Thyroid gland (tissue), 4 donors: ENCODE measurements around the gene TBX18. TPM values are rescaled to one million over a fixed set of nuclear protein-coding genes. Genes with fewer than 3 reads are reported as not detected.

Experiments used
- DNase-seq, 2 donors: peaks; one replicate each; pipeline ENCODE4 v3.0.0-alpha.2; 2019
- H3K27ac ChIP-seq, 3 donors: fragments of 200-600 bp; sonication (generic); 1 replicate in 2 of 3; 2 replicates in 1 of 3; pipeline ENCODE4 v1.5.1; 2016 to 2019; ENCODE audit warnings: mild to moderate bottlenecking in 1 of 3, moderate library complexity in 1 of 3
- H3K27me3 ChIP-seq: fragments of 200-600 bp; sonication (generic); one replicate; pipeline ENCODE4 v1.5.1; 2019
- H3K36me3 ChIP-seq, 2 donors: fragments of 200-600 bp; sonication (generic); one replicate each; pipeline ENCODE4 v1.5.1; 2016 to 2019
- H3K4me1 ChIP-seq, 2 donors: fragments of 200-600 bp; sonication (generic); one replicate each; pipeline ENCODE4 v1.5.1; 2017 to 2019
- H3K4me3 ChIP-seq, 3 donors: fragments of 200-600 bp; sonication (generic); replicated peaks in 1 of 3; 1 replicate in 2 of 3; 2 replicates in 1 of 3; pipeline ENCODE4 v1.5.1; 2016; ENCODE audit warnings: mild to moderate bottlenecking in 1 of 3
- H3K9me3 ChIP-seq: fragments of 200-600 bp; sonication (generic); one replicate; pipeline ENCODE4 v1.5.1; 2017
- POLR2A ChIP-seq, 2 donors: fragments of 450-650 bp; IDR thresholded peaks; one replicate each; pipeline ENCODE4 v1.6.1; 2017; ENCODE audit warnings: antibody characterized with exemption in 2 of 2, mild to moderate bottlenecking in 2 of 2, moderate library complexity in 1 of 2
- WGBS, 2 donors: methylation state at CpG; one replicate each; pipeline ENCODE4 v1.1.5; 2017; 5-methylcytosine and 5-hydroxymethylcytosine counted together
- intact Hi-C: fragments of 100-400 bp; cut with DNase I; formaldehyde crosslinking; loops from one replicate; pipeline ENCODE4 v1.15.1; 2023
- total RNA-seq, 4 donors: library from RNA; depleted of rRNA; stranded (reverse); fragments of >200 nt; gene quantifications; one replicate each; pipeline ENCODE4 v1.2.3, GENCODE V29; 2016
- TF ChIP-seq, protein P1 (sequence below), 6 experiments: fragments of 200-600 bp in 3 of 6; fragments of 450-650 bp in 3 of 6; sonication (generic) in 3 of 6; IDR thresholded peaks; one replicate each; pipeline ENCODE4 v1.5.1; 2016 to 2019; ENCODE audit warnings: antibody characterized with exemption in 6 of 6, mild to moderate bottlenecking in 2 of 6, inconsistent platforms in 1 of 6, moderate library complexity in 1 of 6

The TBX18 gene
- total RNA-seq, 4 donors from 2014 or later = 1.3 to 7.5 (median 4.9) TPM

DNA sequence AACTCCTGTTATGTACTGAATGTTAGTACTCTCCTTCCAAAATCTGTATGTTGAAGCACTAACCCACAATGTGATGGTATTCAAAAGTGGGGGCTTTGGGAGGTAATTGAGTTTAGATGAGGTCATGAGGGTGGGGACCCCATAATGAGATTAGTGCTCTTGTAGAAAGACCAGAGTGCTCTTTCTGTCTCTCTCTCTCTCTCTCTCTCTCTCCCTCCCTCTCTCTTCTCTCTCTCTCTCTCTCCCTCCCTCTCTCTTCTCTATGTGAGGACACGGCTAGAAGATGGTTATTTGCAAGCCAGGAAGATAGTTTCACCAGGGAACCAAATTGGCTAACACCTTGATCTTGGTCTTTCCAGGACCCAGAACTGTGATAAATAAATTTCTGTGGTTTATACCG lies 107.4 kb downstream of the TBX18 start:
- intact Hi-C loops = no loop called here
- Histone ChIP-seq H3K4me3 (no peak overlapping the region), H3K9me3 (no peaks in the 10 kb centered on the region), H3K27ac (no peak overlapping the region), H3K4me1 (no peaks in the 10 kb centered on the region), H3K36me3 (no peaks in the 10 kb centered on the region), H3K27me3 (no peaks in the 10 kb centered on the region)
- TF ChIP-seq, protein P1, sequence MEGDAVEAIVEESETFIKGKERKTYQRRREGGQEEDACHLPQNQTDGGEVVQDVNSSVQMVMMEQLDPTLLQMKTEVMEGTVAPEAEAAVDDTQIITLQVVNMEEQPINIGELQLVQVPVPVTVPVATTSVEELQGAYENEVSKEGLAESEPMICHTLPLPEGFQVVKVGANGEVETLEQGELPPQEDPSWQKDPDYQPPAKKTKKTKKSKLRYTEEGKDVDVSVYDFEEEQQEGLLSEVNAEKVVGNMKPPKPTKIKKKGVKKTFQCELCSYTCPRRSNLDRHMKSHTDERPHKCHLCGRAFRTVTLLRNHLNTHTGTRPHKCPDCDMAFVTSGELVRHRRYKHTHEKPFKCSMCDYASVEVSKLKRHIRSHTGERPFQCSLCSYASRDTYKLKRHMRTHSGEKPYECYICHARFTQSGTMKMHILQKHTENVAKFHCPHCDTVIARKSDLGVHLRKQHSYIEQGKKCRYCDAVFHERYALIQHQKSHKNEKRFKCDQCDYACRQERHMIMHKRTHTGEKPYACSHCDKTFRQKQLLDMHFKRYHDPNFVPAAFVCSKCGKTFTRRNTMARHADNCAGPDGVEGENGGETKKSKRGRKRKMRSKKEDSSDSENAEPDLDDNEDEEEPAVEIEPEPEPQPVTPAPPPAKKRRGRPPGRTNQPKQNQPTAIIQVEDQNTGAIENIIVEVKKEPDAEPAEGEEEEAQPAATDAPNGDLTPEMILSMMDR (IDR thresholded peaks at IDR 0.05) = no peak
- no peak for TF ChIP-seq POLR2A (IDR thresholded peaks at IDR 0.05)
- no peak for DNase-seq
- 59 to 64% methylated on average over 2 of the region's 2 CpGs for WGBS, 2 donors

DNA sequence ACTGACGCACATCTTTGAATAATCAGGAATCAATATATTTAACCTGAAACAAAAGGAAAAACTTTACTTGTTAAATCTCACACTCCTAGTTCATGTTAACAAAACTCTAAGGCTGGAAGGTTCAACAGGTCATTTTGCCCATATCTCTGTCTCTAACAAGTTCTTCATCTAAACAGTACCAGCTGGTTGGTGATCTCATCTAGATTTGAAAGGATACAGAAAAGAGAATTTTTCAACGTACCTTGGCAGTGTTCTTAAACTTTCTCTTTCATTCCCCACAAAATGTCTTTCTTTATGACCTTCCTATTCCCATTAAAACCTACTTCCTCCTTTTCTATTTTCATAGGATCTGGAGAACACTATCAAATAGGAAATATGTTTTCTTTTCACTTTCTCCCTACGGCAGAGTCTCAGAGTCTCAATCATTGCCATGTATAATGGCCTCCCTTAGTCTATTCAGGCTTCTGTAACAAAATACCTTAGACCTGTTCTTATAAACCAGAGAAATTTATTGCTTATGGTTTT lies 111.3 kb downstream of the TBX18 start:
- no peaks in the 10 kb centered on the region for H3K36me3 ChIP-seq
- no peaks in the 10 kb centered on the region for H3K4me1 ChIP-seq
- DNase-seq = no peak
- H3K4me3 ChIP-seq = no peak overlapping the region
- no peak overlapping the region for H3K27ac ChIP-seq
- intact Hi-C loops = no loop called here
- H3K9me3 ChIP-seq = no peaks in the 10 kb centered on the region
- 80 to 83% methylated on average over 3 of the region's 3 CpGs for WGBS, 2 donors
- H3K27me3 ChIP-seq = no peaks in the 10 kb centered on the region
- TF ChIP-seq, protein P1 (IDR thresholded peaks at IDR 0.05) = no peak
- TF ChIP-seq POLR2A (IDR thresholded peaks at IDR 0.05) = no peak

DNA sequence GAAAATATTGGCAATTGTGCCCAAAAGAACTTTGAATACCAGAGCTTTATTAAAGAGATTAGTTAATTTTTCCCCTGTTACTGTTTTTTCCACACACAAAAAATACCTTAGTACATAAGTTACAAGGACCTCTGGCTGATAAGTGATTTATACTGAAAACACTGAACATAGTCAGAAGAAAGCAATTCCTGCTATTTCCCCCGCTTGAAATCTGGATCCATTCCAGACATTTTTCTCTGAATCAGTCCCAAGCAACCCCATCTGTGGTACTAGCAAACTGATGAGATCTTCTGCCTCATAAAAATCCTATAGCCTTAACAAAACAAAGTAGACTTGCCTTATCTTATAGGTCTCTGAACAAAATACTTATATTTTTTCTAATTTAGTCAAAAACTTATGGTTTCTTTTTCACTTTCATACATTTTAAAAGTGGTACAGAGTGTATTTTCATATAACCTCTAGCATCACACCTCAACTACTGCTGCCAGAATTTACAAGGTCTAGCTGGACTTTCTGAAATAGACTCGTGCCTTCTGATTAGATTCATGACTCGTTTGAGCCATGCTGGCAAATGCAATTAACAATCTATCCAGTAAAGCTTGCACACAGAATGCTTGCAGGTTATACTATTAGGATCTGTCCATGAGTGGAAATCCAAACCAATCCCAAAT lies 111.9 kb downstream of the TBX18 start:
- H3K4me1 ChIP-seq = no peaks in the 10 kb centered on the region
- no peaks in the 10 kb centered on the region for H3K9me3 ChIP-seq
- no peaks in the 10 kb centered on the region for H3K27me3 ChIP-seq
- no peaks in the 10 kb centered on the region for H3K36me3 ChIP-seq
- H3K27ac ChIP-seq = no peak overlapping the region
- no peak for DNase-seq
- WGBS, 2 donors = 66 to 73% methylated on average over 3 of the region's 3 CpGs
- intact Hi-C loops = no loop called here
- no peak overlapping the region for H3K4me3 ChIP-seq
- TF ChIP-seq POLR2A (IDR thresholded peaks at IDR 0.05) = no peak
- TF ChIP-seq, protein P1 (IDR thresholded peaks at IDR 0.05) = no peak

DNA sequence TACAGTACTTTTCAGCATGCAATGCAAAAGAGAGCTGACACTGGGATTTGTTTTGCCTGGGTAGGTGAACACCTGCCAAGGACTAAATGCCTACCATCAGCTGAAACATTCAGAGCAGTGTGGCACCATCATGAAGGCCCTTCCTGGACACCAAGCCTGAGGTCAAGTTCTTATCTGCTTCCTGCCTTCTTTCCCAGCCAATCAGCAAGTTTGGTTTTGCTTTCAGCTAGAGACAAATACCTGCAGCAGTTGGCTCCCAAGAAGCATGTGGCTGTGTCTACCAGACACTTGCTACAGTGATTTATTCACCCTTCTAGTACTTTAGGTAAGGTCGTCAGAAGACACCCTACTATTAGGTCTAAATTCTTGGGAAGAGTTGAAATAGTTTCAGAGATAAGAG lies 112.8 kb downstream of the TBX18 start:
- WGBS, 2 donors = 52 to 67% methylated on average over 1 of the region's 1 CpG
- Histone ChIP-seq H3K4me3 (no peak overlapping the region), H3K36me3 (no peaks in the 10 kb centered on the region), H3K9me3 (no peaks in the 10 kb centered on the region), H3K4me1 (no peaks in the 10 kb centered on the region), H3K27ac (no peak overlapping the region), H3K27me3 (no peaks in the 10 kb centered on the region)
- TF ChIP-seq POLR2A (IDR thresholded peaks at IDR 0.05) = no peak
- TF ChIP-seq, protein P1 (IDR thresholded peaks at IDR 0.05) = no peak
- intact Hi-C loops = no loop called here
- no peak for DNase-seq

DNA sequence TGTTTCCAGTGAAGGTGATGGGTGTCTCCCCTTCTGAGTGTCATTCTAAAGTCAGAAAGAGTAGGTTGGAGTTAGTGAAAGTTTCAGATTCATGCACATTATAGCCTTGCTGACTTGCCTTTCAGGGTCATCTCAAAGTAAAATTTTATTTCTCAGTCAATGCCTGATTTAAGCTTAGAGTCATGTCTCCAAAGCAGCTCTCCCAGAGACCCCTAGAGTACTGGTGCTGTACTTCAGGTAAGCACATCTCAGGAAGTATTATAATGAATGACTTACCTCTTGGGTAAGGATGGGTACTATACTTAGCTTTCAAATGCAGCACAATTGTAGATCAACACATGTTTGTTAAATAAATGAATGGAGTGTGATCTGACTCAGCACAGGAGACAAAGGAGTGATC lies 116.0 kb downstream of the TBX18 start:
- no peaks in the 10 kb centered on the region for H3K27me3 ChIP-seq
- no peaks in the 10 kb centered on the region for H3K9me3 ChIP-seq
- H3K27ac ChIP-seq = no peak overlapping the region
- no peak for DNase-seq
- H3K4me1 ChIP-seq = no peaks in the 10 kb centered on the region
- no peak overlapping the region for H3K4me3 ChIP-seq
- TF ChIP-seq, protein P1 (IDR thresholded peaks at IDR 0.05) = no peak
- TF ChIP-seq POLR2A (IDR thresholded peaks at IDR 0.05) = no peak
- intact Hi-C loops = no loop called here
- H3K36me3 ChIP-seq = no peaks in the 10 kb centered on the region
